ENCODE results near the gene APBA2. TPM values are rescaled to one million over a fixed set of nuclear protein-coding genes. Genes with fewer than 3 reads are reported as not detected.
A peak's percentile ranks its signal among the peaks of the same experiment; 100 is the strongest.

Gene APBA2
- total RNA-seq, 4 donors from 2014 or later, result 7.7 to 14.4 (median 11.6) TPM

DNA sequence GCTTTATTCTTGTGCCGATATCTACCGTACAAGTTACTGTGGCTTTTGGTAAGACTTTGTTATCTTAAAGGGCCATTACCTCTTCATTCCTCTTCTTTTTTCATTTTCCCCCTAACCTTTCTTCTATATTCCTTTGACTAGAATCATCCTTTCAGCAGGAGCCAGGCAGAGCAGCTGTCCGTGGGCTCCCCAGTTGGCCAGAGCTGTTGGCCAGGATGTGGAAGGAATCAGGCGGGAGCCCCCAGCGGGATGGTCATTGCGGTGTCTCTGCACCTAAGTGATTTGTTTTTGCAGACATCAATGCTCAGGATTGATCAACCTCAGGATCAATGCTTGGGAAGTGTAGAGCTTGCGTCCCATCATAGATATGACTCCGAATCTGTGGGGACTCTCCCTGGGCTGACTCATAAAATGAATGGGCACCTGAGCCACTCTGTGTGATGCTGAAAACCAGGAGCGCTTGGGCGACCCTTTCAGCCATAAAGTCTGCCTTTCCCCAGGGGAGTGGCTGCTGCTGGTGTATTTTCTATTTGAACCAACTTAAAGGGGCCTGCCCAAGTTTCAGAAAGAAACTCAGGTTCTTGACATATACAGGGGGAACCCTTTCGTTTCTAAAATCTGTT lies 21.7 kb downstream of the APBA2 start:
- H3K9me3 ChIP-seq, result no peaks in the 10 kb centered on the region
- H3K27me3 ChIP-seq, result no peaks in the 10 kb centered on the region
- H3K4me1 ChIP-seq, result no peaks in the 10 kb centered on the region
- TF ChIP-seq CTCF (IDR thresholded peaks at IDR 0.05) (no peak), POLR2A (IDR thresholded peaks at IDR 0.05) (no peak)
- no peak overlapping the region for H3K27ac ChIP-seq
- intact Hi-C loops (cut with DNase I), result no loop called here
- no peak overlapping the region for H3K4me3 ChIP-seq (replicated peaks in 1 of 3)
- no peak for DNase-seq
- H3K36me3 ChIP-seq, result no peaks in the 10 kb centered on the region
- 89 to 94% methylated on average over 11 of the region's 11 CpGs for WGBS, 2 donors

- intact Hi-C loops (cut with DNase I), result no loop called here
- Histone ChIP-seq H3K4me1 (no peaks in the 10 kb centered on the region), H3K27me3 (no peaks in the 10 kb centered on the region), H3K9me3 (no peaks in the 10 kb centered on the region), H3K27ac (no peak overlapping the region), H3K4me3 (replicated peaks in 1 of 3) (no peak overlapping the region), H3K36me3 (no peaks in the 10 kb centered on the region)
- no peak for DNase-seq
- no peak for TF ChIP-seq POLR2A (IDR thresholded peaks at IDR 0.05)
- no peak for TF ChIP-seq CTCF (IDR thresholded peaks at IDR 0.05)
- 93 to 94% methylated on average over 7 of the region's 7 CpGs for WGBS, 2 donors
Observed at GRCh38 chr15:28909958-28910500, 24.3 kb downstream of the APBA2 start.

DNA sequence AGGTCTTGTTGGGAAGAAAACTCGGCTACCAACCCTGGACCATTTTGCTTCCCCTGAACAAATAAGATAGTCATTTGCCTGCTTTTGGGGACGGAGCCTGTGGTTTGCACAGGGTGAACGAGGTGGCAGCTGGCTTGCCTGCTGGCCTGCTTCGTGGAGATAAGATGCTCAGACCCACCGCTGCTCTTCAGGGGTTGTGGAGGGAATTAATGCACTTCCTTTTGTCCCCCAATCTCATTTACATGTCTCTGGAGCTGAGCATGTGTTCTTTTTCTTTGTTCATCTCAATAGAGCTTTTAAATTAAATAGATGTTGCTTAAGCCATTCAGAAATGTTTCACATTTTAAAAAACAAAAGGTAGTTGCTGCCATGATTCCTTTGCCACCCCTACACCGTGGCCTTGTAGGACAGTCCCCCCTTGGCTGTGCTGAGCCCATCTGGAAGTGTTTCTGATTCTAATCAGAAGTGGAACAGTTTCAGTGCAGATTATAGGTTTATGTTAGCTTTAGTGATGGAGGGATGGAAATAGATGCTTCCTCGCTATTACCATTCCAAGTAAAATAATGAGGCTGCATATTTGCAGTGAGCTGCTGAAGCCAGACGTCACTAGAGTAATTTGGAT lies 25.6 kb downstream of the APBA2 start:
- no peak overlapping the region for H3K4me3 ChIP-seq (replicated peaks in 1 of 3)
- intact Hi-C loops (cut with DNase I), result no loop called here
- H3K4me1 ChIP-seq, result no peaks in the 10 kb centered on the region
- DNase-seq, result no peak
- no peaks in the 10 kb centered on the region for H3K27me3 ChIP-seq
- H3K9me3 ChIP-seq, result no peaks in the 10 kb centered on the region
- no peak for TF ChIP-seq CTCF (IDR thresholded peaks at IDR 0.05)
- no peak for TF ChIP-seq POLR2A (IDR thresholded peaks at IDR 0.05)
- H3K36me3 ChIP-seq, result no peaks in the 10 kb centered on the region
- H3K27ac ChIP-seq, result no peak overlapping the region
- 75% methylated on average over 8 of the region's 8 CpGs for WGBS, 2 donors

DNA sequence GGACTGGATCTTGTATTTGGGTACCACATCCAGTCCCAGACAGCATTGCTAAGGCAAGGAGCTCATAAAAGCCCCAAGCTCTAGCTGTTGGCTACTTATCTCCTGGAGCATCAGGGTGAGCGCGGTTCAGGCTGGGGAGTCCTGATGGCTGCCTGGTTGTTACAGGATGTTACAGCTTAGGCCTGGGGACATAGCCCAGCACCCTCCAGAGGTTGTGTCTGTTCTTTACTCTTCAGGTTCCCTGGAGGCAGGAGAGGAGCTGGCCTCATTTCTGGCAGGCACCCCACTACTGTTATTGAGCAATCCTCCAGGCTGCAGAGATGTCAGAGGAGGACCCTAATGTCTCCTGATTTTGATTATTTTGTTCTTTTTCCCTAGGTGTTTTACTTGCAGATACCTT lies 26.6 kb downstream of the APBA2 start:
- TF ChIP-seq POLR2A (IDR thresholded peaks at IDR 0.05) (no peak), CTCF (IDR thresholded peaks at IDR 0.05) (no peak)
- Histone ChIP-seq H3K9me3 (no peaks in the 10 kb centered on the region), H3K4me3 (replicated peaks in 1 of 3) (no peak overlapping the region), H3K27me3 (no peaks in the 10 kb centered on the region), H3K27ac (no peak overlapping the region), H3K4me1 (no peaks in the 10 kb centered on the region), H3K36me3 (no peaks in the 10 kb centered on the region)
- no peak for DNase-seq
- intact Hi-C loops (cut with DNase I), result no loop called here
- WGBS, 2 donors, result 67 to 100% methylated on average over 2 of the region's 2 CpGs

DNA sequence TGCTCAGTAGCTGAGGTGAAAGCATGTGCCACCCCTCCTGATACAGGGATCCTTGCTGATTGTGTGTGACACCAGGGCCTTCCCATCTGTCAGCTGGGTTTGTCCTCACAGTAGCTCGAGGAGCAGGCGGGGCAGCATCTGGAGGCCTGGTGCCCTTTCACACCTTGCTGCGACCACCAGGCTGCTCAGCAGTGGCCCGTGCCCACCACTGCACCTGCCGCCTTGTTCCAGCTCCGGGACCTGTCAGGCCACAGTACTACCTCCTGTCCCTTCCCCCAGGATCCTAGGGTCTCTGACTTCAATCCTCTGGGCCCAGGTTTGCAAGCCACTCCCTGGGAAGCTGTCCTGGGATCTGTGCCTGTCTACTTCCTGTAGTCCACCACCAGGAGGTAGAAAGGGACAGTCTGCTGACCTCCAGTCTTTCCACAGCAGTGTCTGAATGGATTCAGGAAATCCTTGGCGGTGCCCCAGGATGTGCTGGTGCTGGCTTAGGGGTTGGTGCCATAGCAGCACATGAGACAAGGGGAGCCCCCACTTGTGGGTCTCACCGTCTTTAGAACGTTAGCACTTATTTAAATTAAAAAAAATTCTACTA lies 27.5 kb downstream of the APBA2 start:
- 89% methylated on average over 9 of the region's 9 CpGs for WGBS, 2 donors
- TF ChIP-seq CTCF (IDR thresholded peaks at IDR 0.05) (no peak), POLR2A (IDR thresholded peaks at IDR 0.05) (no peak)
- intact Hi-C loops (cut with DNase I), result no loop called here
- Histone ChIP-seq H3K4me3 (replicated peaks in 1 of 3) (no peak overlapping the region), H3K9me3 (no peaks in the 10 kb centered on the region), H3K27ac (no peak overlapping the region), H3K4me1 (no peaks in the 10 kb centered on the region), H3K27me3 (no peaks in the 10 kb centered on the region), H3K36me3 (no peaks in the 10 kb centered on the region)
- peak in 1 of 2 donors; percentile 18 for DNase-seq
